Medulla oblongata (tissue), 1 donor: ENCODE measurements around the gene PPP1CC.
A peak's percentile ranks its signal among the peaks of the same experiment; 100 is the strongest.
"Not testable (repeated sequence)": the region's sequence is repeated elsewhere in the genome, so short reads cannot be mapped to it uniquely, and the experiment has no call there.

Experiments used
- DNase-seq: peaks from one replicate; pipeline ENCODE4 v3.0.0-alpha.2; 2015; ENCODE audit errors: extremely low spot score

Gene PPP1CC

DNA sequence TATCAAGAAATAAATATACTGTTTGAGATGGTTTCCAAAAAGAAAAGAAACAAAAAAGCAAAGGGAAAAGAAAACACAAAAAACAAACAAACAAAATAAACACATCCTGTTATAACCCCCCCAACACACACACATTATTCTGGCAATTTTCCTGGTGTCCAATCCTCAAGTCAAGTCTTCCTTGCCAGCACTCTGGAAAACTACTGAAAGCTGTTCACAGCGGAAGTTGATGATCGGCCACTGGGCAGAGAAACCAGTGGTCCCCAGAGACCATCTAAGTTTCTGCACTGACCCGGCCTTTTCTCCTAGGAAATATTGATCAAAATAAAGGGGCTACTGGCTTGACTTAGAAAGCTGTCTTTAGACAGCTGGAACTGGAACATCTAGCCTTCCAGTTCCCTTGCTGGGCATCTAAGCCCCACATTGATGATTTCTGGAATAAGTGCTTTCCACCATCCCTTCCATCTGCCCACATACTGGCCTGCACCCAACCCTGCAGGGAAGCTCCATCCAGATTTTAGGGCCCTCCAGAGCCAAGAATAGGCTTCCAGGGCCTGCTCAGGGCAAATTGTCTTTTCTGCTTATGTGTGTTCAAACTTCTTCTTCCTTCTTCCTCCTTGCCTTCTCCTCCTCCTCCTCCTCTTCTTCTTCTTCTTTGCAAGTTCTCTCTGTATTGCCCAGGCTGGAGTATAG is 11.6 kb upstream of the PPP1CC start:
- peak; percentile 22 for DNase-seq

- no peak for DNase-seq
These were observed 8.2 kb upstream of the PPP1CC start for GRCh38 chr12:110750784-110751461.

DNA sequence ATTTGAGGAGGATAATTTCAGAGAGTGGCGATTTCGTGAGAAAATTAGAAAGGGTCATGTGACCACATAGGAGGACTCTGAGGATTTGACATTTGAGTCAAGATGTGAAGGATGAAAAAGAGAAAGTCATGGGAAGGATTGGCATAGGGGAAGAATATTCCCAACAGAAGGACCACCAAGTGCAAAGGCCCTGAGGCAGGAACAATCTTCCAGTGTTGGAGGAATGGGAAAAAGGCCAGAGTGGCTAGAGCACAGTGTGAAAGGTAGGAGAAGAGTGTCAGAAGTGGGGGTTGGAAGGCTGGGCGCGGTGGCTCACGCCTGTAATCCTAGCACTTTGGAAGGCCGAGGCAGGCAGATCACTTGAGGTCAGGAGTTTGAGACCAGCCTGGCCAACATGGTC is 3.9 kb upstream of the PPP1CC start:
- DNase-seq = no peak

DNA sequence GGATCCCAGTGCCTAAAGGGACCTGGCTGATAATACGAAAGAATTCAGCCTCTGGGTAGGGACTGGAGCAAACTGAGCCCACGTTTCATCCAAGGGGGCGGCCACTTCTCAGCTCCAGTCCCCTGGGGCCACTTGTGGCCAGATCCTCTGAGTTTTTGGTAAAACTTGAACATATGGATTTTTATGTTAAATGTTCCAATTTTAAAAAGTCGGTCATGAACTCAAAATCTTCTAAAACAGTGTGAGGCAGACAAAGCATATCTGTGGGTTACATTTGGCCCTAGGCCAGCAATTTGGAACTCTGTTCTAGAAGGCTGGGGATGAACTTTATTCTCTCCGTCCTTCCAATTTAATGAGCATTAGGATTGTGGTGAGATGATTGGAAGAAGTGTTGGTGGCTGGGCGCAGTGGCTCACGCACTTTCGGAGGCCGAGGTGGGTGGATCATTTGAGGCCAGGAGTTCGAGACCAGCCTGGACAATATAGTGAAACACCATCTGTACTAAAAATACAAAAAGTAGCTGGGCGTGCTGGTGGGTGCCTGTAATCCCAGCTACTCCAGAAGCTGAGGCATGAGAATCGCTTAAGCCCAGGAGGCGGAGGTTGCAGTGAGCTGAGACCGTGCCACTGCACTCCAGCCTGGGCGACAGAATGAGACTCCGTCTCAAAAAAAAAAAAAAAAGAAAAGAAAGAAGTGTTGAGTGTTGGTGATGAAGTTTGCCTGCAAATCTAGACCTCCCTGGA is 3.0 kb upstream of the PPP1CC start:
- DNase-seq = no peak

GRCh38 chr12:110744601-110745264 is 2.0 kb upstream of the PPP1CC start:
- no peak for DNase-seq

GRCh38 chr12:110744151-110744571 is 1.5 kb upstream of the PPP1CC start:
- DNase-seq = peak; percentile 80

DNA sequence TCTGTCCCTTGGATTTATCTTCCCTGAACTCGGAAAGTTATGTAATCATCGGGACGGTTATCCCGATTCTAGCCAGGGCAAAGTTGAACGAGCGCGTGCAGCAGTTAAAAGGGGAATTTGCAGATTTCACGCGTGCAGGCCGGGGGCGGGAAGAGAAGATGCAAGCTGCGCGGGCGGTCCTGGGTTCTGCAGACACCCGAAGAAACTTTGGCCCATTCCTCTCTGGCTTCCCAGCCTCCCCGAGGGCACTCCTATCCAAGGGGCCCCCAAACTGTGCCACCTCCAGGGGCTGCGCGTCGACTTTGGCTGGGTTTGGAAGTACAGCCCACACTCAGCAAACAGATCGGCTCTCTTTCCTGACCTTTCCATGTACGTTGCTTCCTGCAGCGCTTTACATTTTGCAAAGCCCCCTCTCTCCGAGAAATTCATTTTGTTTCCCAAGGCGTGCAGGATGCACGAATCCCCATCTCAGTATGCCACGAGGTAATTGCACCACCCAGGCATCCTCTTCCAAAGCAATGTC is 941 bp upstream of the PPP1CC start:
- DNase-seq = peak; percentile 71

DNA sequence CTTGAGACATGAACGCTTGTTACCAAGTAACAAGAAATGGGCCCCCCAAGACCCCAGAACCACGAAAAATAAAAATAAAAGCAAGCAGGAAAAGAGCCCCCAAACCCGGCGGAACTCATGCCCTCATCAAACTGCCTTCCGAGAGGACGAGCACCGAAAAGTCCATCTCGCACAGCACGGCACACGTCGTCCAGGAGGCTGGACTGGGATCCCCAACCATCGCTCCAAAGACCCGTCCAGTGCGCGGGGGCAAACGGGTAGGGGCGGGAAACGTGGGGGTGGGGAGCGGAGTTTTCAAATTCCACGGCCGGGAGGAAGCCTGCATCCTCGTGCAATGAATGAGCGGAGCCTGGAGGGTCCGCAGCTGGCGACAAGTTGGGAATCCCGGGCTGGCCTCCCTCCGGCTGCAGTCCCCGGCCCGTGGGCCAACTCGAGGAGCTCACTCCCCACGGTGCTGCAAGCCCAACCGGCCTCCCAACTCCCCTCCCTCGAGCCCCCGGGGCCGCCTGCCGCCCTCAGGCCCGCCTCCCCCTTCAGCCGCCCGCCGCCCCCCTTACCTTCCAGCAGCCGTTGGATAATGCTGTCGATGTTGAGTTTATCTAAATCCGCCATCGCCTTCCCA is 484 bp downstream of the PPP1CC start:
- no peak for DNase-seq

DNA sequence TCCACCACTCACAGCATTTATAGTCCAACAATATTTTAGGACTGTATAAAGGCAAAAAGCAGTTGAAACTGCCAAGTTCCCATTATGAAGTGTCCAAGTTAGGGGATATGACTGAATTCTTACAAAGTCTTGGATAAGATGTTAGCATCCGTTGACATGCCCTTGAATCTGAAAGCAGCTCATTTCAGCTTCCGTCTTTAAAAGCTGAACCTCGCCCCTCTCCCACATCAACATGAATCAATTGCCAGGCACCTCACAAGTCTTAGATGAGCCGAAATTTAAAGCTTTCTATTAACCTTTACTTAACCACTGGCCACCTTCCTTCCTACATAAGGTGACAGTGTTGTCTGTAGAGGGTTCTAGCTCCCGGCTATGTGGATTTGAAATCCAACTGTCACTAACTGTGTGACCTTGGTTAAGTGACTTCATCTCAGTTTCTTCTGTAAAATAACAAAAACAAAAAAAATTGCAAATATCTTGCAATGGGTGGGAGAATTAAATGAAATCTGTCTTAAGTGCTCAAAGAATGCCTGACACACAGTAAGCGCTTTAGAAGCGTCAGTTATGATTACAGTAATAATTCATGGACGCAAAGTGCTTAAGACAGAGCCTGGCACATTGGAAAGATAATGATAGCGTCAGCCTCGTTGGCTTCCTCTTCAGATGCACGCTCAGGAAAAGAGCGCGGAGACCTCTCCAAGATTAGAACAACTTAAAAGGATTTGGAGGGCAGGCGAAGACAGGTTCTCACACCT is 1.2 kb downstream of the PPP1CC start:
- peak; percentile 54 for DNase-seq

DNA sequence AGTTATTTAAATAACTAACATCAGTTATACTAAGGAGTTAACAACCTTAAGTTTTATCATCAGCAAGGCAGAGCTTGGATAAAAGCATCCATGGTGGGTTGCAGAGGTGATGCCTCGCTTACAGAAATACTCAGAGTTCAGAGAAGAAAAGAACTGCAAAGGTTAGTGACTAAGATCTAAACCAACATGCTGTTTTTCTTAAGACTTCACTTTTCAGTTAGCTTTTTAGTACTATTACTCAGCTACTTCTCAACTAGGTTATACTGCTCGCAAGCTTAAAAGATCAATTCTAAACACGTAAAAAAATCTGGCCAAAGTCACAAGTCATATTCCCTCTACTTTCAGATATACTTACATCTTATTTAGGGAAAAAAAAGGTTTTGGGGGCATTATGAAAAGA is 2.8 kb downstream of the PPP1CC start:
- no peak for DNase-seq

DNA sequence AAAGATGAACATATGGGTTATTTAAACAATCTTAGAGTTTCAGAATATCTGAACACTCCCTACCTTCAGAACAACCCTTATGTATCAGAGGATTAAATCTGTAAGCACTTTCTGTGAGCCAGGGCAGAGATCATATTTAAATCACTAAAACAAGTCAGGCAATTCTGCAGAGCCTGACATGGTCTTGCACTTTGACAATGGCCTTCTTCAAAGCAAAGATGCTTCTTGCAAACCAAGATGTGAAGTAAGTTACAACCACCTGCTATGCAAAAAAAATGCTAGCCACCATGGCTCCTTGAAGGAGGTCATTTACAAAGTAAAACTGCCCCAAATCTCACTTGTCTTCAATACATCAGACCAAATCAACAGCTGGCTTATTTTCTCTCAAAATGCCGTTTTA is 3.2 kb downstream of the PPP1CC start:
- no peak for DNase-seq

DNA sequence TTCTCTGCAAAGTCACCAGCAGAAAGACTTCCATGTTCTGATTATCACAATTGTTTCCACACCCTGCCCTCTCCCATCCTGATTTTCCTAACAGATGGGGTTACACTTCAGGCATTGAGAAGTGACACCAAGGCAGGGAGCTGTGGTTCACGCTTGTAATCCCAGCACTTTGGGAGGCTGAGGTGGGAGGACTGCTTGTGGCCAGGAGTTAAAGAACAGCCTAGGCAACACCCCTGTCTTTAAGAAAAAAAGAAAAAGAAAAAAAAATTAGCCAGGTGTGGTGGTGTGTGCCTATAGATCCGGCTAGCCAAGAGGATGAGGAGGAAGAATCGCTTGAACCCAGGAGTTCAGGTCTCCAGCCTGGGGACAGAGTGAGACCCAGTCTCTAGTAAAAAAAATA is 5.2 kb downstream of the PPP1CC start:
- DNase-seq = no peak

DNA sequence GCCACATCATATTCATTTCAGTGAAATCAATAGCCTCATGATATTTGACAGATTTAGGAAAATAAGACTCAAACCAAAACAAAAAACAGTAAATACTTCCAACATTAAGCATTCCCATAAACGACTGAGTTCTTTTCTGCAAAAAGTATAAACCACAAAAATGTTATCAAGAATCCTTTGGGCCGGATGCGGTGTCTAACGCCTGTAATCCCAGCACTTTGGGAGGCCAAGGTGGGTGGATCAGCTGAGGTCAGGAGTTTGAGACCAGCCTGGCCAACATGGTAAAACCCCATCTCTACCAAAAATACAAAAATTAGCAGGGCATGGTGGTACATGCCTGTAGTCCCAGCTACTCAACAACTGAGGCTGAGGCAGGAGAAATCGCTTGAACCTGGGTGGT is 5.7 kb downstream of the PPP1CC start:
- not testable (repeated sequence) for DNase-seq

DNA sequence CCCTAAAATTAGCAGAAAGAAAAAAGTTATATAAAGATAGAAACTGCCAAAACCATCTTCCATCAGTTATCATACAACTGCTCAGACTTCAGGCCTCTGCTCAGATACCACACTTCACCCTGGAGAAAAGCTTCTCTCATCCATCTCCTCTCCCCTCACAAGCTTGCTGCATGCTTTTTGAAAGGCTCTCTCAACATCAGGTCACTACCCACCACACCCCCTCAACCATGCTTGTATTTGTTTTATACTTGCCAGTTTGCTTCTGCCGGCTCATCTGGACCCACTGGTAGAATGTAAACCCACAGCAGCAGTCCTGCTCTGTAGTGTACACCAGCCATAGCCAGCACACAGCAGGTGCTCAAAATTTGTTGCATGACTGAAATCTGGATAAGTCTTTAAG is 8.8 kb downstream of the PPP1CC start:
- no peak for DNase-seq

- DNase-seq = peak; percentile 38
These were observed 9.5 kb downstream of the PPP1CC start for GRCh38 chr12:110733089-110733715.

- no peak for DNase-seq
These were observed 10.1 kb downstream of the PPP1CC start for GRCh38 chr12:110732572-110732971.

- DNase-seq = no peak
These were observed 11.2 kb downstream of the PPP1CC start for GRCh38 chr12:110731479-110731878.

DNA sequence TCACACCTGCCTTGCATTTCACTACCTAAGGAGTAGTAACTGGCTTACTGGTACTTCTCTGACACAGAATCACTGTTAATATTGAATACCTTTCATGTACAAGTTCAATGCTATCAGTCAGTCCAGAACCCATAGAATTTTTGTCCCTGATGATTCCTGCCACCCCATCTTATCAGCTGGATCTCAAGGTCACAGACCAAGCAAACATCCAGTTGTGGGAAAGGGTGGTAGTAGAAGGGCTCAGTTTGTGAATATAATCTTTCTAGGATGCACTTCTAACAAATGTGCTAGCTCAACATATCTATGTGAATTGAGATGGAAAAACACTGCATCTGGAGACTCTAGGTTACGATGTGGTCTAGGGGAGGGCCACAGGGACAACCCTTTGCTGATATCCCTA is 14.1 kb downstream of the PPP1CC start:
- DNase-seq = no peak

GRCh38 chr12:110726708-110727369 is 15.9 kb downstream of the PPP1CC start:
- no peak for DNase-seq

- DNase-seq = no peak
These were observed 16.7 kb downstream of the PPP1CC start for GRCh38 chr12:110726028-110726427.
